HG03103 (cell line): ENCODE data around the gene SMIM41.
A peak's percentile ranks its signal among the peaks of the same experiment; 100 is the strongest.

Experiments used
- ATAC-seq: cut with Tn5 transposase; IDR thresholded peaks from one replicate; pipeline ENCODE4 v1.9.1; 2021; ENCODE audit warnings: low read depth; ENCODE audit not compliant: unreplicated experiment

SMIM41 gene

GRCh38 chr12:52062167-52063081, 17.1 kb upstream of the SMIM41 start:
- ATAC-seq = no peak

- no peak for ATAC-seq
These were observed 16.2 kb upstream of the SMIM41 start for GRCh38 chr12:52063082-52063924.

GRCh38 chr12:52063981-52064649, 15.4 kb upstream of the SMIM41 start:
- no peak for ATAC-seq

DNA sequence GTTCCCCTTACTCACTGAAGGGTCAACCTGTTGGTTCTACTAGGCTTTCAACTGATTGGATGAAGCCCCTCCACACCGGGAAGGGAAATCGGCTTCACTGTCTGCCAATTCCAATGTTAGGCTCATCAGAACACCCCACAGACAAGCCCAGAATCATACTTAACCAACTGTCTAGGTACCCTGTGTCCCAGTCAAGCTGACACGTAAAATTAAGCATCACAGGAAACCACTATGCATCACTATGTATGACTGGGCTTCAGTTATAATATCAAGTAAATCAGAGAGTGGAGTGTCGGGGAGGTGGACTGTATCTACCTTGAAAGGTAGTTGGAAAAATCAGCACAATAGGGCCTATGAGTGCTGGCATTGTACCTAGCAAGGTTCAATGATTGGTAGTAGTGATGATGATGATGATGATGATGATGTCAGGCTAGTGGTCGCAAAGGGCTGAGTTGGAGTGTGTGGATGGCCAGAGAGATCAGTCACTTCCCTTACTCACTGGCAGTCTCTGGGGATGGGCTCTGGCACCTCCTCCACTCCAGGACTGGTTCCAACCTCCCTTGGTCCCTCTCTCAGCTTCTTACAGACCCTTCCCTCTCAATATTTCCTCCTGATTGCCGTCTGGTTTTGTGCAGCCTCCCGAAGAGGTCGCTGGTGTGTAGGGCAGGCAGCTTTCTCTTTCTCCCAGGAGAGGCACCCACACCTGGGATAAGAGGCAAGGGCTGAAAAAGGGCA, 13.0 kb upstream of the SMIM41 start:
- no peak for ATAC-seq

GRCh38 chr12:52067081-52067374, 12.5 kb upstream of the SMIM41 start:
- no peak for ATAC-seq

DNA sequence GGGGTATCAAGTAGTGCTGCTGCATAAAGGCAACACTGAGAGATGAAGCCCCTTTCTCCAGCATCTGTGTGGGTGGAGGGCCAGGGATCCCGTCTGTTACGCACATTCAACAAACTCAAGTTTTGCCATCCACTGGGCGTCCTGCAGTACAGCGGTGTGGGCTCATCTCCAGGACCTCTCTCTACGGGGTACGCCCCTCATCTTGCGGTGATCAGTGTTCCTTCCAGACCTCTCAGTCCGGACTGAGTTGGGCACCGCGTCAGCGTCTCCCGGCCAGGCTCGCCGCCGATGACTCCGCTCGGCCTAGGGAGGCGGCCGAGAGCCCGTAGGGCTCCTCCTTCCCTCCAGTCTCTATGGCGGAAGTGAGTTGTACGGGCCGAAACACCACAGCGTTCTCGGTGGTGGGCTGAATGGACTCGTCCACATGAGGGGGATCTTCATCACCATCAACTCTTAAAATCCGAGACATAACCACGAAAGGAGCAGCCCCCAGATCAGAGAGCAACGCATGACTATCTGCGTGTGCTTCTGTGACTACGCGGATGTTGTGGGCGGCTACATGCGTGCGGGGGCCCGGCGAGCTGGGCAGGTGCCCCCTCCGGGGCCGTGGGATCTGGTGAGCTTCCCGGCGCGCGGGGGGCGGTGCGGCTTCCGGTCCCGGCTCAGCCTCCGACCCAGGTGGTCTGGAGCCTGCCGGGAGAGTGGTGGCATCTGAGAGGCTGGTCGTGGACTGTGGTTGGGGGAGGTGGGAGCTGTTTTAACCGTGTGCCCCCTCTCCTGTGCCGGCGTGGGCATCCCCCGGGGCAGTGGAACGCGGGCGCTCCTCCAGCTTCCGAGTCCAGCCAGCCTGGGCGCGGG, 9.9 kb upstream of the SMIM41 start, which contains the start of gene ATG101:
ATG101 (plus strand) TSS at position 652 of the 858 bp plus-strand sequence. CDS start 3,673 bp downstream, outside the sequence.
- ATAC-seq = peak; percentile 84

- peak; percentile 15 for ATAC-seq
These were observed 9.1 kb upstream of the SMIM41 start for GRCh38 chr12:52070185-52070925.

DNA sequence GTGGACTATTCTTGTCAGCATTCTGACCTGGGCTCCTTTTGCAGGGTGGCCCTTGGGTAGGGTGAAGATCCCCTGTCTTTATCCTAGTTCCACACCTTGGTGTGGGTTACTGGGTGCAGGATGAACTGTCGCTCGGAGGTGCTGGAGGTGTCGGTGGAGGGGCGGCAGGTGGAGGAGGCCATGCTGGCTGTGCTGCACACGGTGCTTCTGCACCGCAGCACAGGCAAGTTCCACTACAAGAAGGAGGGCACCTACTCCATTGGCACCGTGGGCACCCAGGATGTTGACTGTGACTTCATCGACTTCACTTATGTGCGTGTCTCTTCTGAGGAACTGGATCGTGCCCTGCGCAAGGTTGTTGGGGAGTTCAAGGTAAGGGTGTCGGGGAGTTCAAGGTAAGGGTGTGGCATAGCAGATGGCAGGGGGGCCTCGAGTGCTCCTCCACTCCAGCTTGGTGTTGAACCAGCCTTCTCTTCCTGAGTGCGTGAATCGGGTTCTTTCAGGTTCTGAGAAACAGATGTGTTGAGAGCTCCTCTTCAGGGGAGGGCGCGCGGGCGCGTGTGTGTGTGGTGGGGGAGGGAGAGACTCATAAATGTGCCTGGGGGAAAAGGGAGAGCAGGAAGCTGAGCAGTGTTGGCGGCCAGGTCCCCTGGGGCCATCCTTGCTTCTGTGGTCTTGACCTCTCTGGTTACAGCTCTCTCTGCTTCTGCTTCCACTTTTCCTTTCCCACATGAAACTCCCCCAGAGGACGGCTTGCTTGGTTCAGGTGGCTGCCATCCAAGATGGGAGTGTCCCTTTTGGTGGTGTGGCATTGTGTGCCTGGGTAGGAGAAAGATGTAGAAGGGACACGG, 5.7 kb upstream of the SMIM41 start:
- no peak for ATAC-seq

DNA sequence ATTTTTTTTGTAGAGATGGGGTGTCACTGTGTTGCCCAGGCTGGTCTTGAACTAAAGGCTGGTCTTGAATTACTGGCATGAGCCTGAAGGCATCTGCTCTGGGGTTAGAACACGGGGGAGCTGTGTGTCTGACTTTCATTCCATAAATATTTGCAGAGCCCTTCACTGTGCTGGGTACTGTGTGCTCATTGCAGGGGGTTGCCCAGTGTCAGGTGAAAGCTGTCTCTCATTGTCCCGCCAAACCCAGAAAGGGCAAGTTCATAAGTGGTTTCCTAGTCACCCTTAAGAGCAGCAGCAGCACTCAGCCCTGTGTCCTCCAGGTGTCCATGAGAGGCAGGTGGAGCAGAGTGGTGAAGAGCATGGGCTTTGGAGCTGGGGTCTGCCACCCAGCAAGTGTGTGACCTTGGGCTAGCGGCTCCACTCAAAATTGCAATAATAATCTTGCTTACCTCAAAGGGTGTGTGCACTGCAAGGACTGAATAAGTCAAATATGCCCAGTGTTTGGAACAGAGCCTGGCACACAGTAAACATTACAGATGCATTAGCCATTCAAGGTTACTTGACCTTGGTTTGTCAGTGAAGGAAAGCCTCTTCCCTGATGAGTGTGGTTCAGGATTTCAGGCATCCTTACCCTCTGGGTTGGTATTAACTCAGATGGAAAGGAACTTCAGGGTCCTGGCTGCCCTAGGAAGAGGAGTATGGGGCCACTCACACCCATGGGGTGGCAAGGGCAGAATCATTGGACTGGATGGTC, 4.4 kb upstream of the SMIM41 start:
- ATAC-seq = no peak

- no peak for ATAC-seq
These were observed 2.7 kb upstream of the SMIM41 start for GRCh38 chr12:52076811-52077210.

DNA sequence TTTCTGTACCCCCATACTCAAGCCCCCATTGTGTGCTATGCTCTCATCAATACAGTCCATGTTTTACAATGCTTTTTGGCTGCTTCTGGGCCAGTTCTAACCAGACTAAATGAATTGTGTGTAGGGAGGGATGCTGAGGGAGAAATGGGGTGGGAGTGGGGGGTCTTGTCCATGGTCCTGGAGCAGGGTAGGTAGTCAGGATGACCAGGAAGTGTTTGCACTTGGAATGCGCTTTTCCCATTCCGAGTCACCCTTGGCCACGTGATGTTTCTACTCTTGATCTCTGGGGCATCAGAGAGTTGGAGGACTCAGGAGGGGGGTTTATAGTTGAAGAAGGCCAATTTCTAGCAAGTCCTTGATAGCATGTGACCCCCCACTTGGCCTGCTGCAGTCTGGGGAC, 1.2 kb upstream of the SMIM41 start:
- ATAC-seq = no peak

DNA sequence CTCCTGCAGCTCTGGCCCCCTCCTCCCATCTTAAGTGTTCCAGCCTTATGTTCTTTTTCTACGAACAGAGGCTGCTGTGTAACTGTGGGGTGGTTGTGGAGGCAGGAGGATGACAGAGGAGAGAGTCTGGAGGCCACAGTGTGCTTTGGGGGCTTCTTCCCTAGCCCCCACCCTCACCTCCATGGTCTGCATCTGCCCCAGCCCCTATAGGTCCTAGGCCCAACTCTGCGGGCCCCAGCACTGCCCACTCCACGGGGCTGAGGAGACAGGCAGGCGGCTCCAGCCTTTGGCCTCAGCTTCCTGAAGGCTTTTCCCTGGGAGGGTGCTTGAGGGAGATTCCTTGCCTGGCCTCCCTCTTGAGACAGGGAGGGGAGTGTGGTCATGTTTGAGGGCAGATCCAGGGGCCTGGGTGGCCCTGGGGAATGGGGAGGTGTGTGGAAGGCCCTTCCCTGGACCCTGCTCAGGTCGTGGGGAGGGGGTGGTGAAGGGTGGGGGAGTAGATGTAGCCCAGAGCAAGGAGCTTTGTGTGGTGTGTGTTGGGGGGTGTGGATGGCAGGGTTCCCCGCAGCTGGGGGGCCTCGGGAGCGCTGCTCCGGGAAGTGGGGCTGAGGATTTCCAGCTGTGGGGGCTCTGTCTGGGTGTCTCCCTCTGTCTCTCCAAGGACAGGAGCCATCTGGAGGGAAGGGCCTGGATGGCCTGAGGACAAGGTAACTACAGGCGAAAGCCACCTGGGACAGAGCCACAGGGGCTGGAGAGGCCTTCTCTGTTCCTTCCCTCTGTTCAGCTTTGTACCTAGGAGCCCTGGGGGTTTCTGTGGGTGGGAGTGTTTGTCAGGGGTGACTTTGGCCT, 1.1 kb downstream of the SMIM41 start:
- ATAC-seq = no peak

GRCh38 chr12:52081263-52081733, 1.8 kb downstream of the SMIM41 start:
- ATAC-seq = no peak

DNA sequence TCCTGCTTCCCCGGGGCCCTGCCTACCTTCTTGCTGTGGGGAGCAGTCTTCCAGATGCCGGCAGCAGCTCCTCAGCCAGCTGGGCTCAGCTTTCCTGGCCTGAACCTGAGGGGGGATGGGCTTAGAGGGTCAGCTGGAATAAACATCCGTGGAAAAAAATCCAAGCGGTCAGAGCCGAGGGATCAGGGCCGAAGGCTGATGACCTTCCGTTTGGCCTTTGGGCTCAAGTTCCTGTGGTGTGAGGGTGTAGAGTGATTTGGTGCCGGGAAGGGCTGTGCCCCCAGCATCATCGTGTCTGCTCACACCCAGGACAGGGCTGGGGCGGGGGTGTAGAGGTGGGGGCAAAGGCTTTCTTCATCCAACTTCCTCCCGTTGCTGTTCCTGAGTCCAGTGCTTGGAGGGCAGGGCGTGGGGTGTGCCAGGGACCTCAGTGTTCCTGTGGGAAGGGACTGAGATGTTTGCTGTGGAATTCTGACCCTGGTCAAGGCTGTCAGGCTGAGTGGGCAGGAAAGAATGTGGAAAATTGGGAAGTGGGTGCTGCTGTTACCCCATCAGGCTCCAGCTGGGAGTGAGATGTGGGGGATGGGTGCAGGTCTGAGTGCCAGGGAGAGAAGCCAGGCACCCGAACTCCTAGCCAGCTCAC, 2.6 kb downstream of the SMIM41 start:
- no peak for ATAC-seq

GRCh38 chr12:52082669-52082987, 3.1 kb downstream of the SMIM41 start:
- ATAC-seq = no peak
